DOHH2 (cell line): ENCODE measurements around the gene TWIST2.

Source experiments
- H3F3A ChIP-seq: fragments of 200-600 bp; sonication (generic), shearing (Covaris generic); 2 replicates; pipeline ENCODE4 v1.6.0; 2016; ENCODE audit warnings: antibody characterized with exemption, mild to moderate bottlenecking; ENCODE audit not compliant: control insufficient read depth, insufficient read depth
- H3K27ac ChIP-seq: fragments of 200-600 bp; sonication (generic); 2 replicates; pipeline ENCODE4 v1.5.1; 2014; ENCODE audit warnings: low read depth, mild to moderate bottlenecking, low read length, moderate library complexity
- H3K27me3 ChIP-seq: fragments of 200-600 bp; sonication (generic); 2 replicates; pipeline ENCODE4 v1.6.1; 2014; ENCODE audit warnings: mild to moderate bottlenecking, low read length, mixed read lengths; ENCODE audit not compliant: control insufficient read depth
- H3K36me3 ChIP-seq: fragments of 200-600 bp; sonication (generic); 2 replicates; pipeline ENCODE4 v1.6.1; 2014; ENCODE audit warnings: mild to moderate bottlenecking, low read length, moderate library complexity, mixed read lengths; ENCODE audit not compliant: control insufficient read depth
- H3K4me1 ChIP-seq: fragments of 200-600 bp; sonication (generic); 2 replicates; pipeline ENCODE4 v1.6.1; 2014; ENCODE audit warnings: mild to moderate bottlenecking, low read length, mixed read lengths; ENCODE audit not compliant: control insufficient read depth
- H3K4me2 ChIP-seq: fragments of 200-600 bp; sonication (generic); 2 replicates; pipeline ENCODE4 v1.6.0; 2014; ENCODE audit warnings: mild to moderate bottlenecking, low read length, moderate library complexity
- H3K4me3 ChIP-seq: fragments of 200-600 bp; sonication (generic); 2 replicates; pipeline ENCODE4 v1.5.1; 2014; ENCODE audit warnings: mild to moderate bottlenecking, low read length, mixed read lengths
- H3K79me2 ChIP-seq: fragments of 200-600 bp; sonication (generic); 2 replicates; pipeline ENCODE4 v1.6.1; 2014; ENCODE audit warnings: mild to moderate bottlenecking, low read length, mixed read lengths; ENCODE audit not compliant: control insufficient read depth
- H3K9me2 ChIP-seq: fragments of 200-600 bp; sonication (generic); replicated peaks from 2 replicates; pipeline ENCODE4 v1.6.1; 2014; ENCODE audit warnings: mild to moderate bottlenecking, low read length, mixed read lengths; ENCODE audit not compliant: control insufficient read depth
- H3K9me3 ChIP-seq: fragments of 200-600 bp; sonication (generic); 2 replicates; pipeline ENCODE4 v1.6.1; 2014; ENCODE audit warnings: antibody characterized with exemption, low read length, mixed read lengths; ENCODE audit not compliant: control insufficient read depth, insufficient read depth
- H4K20me1 ChIP-seq: fragments of 200-600 bp; sonication (generic); 2 replicates; pipeline ENCODE4 v1.6.0; 2014; ENCODE audit warnings: low read depth, mild to moderate bottlenecking, antibody characterized with exemption, low read length, moderate library complexity; ENCODE audit not compliant: control insufficient read depth, insufficient read depth
- EZH2phosphoT487 ChIP-seq: fragments of 200-600 bp; sonication (generic); IDR thresholded peaks from 2 replicates; pipeline ENCODE4 v1.6.1; 2017; ENCODE audit warnings: borderline replicate concordance, mild to moderate bottlenecking, antibody characterized with exemption, low read length, moderate library complexity, mixed read lengths
- TF ChIP-seq, protein P1 (sequence below): fragments of 200-600 bp; sonication (generic); IDR thresholded peaks from one replicate; pipeline ENCODE4 v1.5.1; 2014; ENCODE audit warnings: antibody characterized with exemption, mild to moderate bottlenecking, low read depth, low read length; ENCODE audit not compliant: poor library complexity, severe bottlenecking

Gene TWIST2

DNA sequence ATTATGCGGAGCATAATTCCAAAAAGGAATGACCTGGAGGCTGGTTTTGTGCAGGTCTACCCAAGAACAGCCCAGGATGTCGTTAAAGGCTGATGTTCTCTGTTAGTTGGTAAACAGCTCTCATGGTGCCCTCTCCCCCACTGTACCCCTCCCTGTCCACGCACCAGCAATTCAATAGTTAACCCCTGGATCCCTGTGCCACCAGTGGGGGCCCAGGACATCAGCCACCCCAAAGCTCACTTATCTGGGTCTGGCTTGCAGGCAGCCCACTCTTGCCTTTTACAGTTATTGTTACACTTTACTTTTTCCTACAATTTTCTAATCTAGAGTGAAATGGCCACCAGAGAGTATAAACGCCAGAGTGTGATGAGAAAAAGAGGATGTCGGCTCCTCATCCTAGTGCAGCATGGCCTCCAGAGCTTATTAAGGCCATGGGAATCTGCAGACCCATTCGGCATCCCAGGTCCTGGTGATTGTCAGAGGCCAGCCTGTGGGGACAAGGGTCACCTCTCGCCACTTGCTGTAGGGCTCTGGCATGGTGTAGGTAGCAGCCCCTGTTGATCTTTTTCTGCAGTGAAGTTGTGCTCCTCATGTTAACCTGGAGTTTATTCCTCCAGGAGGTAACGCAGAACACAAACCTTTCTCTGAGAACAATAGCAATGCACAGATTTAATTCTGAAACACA, 30.3 kb downstream of the TWIST2 start:
- no peak overlapping the region for H3K4me3 ChIP-seq
- TF ChIP-seq EZH2phosphoT487 = no peak
- TF ChIP-seq, protein P1, sequence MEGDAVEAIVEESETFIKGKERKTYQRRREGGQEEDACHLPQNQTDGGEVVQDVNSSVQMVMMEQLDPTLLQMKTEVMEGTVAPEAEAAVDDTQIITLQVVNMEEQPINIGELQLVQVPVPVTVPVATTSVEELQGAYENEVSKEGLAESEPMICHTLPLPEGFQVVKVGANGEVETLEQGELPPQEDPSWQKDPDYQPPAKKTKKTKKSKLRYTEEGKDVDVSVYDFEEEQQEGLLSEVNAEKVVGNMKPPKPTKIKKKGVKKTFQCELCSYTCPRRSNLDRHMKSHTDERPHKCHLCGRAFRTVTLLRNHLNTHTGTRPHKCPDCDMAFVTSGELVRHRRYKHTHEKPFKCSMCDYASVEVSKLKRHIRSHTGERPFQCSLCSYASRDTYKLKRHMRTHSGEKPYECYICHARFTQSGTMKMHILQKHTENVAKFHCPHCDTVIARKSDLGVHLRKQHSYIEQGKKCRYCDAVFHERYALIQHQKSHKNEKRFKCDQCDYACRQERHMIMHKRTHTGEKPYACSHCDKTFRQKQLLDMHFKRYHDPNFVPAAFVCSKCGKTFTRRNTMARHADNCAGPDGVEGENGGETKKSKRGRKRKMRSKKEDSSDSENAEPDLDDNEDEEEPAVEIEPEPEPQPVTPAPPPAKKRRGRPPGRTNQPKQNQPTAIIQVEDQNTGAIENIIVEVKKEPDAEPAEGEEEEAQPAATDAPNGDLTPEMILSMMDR = no peak
- no peaks in the 10 kb centered on the region for H3K9me3 ChIP-seq
- no peaks in the 10 kb centered on the region for H3K36me3 ChIP-seq
- H4K20me1 ChIP-seq = no peaks in the 10 kb centered on the region
- no peak overlapping the region for H3K27ac ChIP-seq
- H3F3A ChIP-seq = no peaks in the 10 kb centered on the region
- H3K9me2 ChIP-seq = no peaks in the 10 kb centered on the region
- no peaks in the 10 kb centered on the region for H3K27me3 ChIP-seq
- H3K4me2 ChIP-seq = no peak overlapping the region
- no peaks in the 10 kb centered on the region for H3K4me1 ChIP-seq
- no peaks in the 10 kb centered on the region for H3K79me2 ChIP-seq

DNA sequence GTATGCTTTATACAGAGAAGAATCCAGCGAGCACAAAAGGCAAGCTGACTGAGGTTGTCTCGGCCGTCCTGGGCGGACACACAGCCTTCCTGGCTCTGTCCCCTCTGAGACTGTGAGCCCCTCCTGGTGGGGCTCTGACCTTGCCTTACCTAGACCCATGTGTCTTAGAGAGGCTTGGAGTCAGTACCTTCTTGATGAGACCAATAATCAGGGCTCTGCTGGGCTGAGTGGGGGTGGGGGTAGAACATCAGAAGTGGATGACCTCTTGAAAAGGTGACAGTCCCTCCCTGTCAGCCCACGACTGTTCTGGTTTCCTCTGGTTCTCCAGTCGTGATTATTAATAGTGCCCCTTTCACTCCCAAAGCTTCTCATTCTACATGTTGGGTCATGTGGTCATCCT, 31.2 kb downstream of the TWIST2 start:
- Histone ChIP-seq H3K27me3 (no peaks in the 10 kb centered on the region), H3K4me1 (no peaks in the 10 kb centered on the region), H3K27ac (no peak overlapping the region), H3K9me2 (no peaks in the 10 kb centered on the region), H3K36me3 (no peaks in the 10 kb centered on the region), H3K4me3 (no peak overlapping the region), H4K20me1 (no peaks in the 10 kb centered on the region), H3K79me2 (no peaks in the 10 kb centered on the region), H3F3A (no peaks in the 10 kb centered on the region), H3K4me2 (no peak overlapping the region), H3K9me3 (no peaks in the 10 kb centered on the region; the same call in 1 of the 2 replicates)
- TF ChIP-seq, protein P1 = no peak
- no peak for TF ChIP-seq EZH2phosphoT487

DNA sequence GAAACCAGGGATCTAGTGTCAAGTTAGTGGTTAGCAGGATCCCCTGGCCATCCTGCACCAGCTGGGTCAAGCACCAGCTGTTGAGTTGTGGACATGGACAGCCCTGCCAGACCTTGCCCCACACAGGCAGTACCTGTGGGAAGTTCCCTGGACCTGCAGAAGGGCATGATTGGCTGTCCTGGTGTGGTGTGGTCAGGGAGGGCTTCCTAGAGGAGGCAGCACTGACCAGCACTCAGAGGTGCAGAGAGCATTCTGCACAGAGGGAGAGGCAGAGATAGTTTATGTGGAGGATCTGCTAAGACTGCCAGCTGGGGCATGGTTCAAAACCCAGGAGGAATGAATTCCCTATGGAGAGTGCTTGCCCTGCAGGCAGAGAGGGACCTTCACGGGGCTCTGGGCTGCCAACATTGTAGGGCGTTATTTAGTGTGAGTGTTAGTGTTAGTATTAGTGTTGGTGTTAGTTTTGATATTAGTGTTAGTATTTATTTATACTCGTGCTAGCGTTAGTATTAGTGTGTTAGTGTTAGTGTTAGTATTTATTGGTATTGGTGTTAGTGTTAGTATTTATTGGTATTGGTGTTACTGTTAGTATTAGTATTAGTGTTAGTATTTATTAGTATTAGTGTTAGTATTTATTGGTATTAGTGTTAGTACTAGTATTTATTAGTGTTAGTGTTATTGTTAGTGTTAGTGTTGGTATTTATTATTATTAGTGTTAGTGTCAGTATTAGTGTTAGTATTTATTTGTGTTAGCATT, 31.9 kb downstream of the TWIST2 start:
- Histone ChIP-seq H3K27me3 (no peaks in the 10 kb centered on the region), H3K79me2 (no peaks in the 10 kb centered on the region)

More for the DNA sequence above, 31.9 kb downstream of the TWIST2 start:
- Histone ChIP-seq H3K9me2 (no peaks in the 10 kb centered on the region), H3K4me2 (no peak overlapping the region), H3K4me3 (no peak overlapping the region), H3F3A (no peaks in the 10 kb centered on the region), H3K4me1 (no peaks in the 10 kb centered on the region), H3K27ac (no peak overlapping the region), H3K9me3 (no peaks in the 10 kb centered on the region; the same call in 1 of the 2 replicates), H4K20me1 (no peaks in the 10 kb centered on the region), H3K36me3 (no peaks in the 10 kb centered on the region)
- TF ChIP-seq EZH2phosphoT487 = no peak
- TF ChIP-seq, protein P1 = no peak
